Forelimb muscle (tissue), 1 donor: Measurements from ENCODE around the gene GNAT1. TPM values are rescaled to one million over a fixed set of nuclear protein-coding genes. Genes with fewer than 3 reads are reported as not detected.

ENCODE experiments used
- DNase-seq: peaks from one replicate; pipeline ENCODE4 v3.0.0-alpha.2; 2013; ENCODE audit warnings: low read depth
- polyA plus RNA-seq: library from polyadenylated mRNA; unstranded; fragments of 120-200 nt; gene quantifications from one replicate; pipeline ENCODE4 v1.2.1, GENCODE V29; 2013; ENCODE audit not compliant: insufficient read length

The GNAT1 gene
- polyA plus RNA-seq: not detected

DNA sequence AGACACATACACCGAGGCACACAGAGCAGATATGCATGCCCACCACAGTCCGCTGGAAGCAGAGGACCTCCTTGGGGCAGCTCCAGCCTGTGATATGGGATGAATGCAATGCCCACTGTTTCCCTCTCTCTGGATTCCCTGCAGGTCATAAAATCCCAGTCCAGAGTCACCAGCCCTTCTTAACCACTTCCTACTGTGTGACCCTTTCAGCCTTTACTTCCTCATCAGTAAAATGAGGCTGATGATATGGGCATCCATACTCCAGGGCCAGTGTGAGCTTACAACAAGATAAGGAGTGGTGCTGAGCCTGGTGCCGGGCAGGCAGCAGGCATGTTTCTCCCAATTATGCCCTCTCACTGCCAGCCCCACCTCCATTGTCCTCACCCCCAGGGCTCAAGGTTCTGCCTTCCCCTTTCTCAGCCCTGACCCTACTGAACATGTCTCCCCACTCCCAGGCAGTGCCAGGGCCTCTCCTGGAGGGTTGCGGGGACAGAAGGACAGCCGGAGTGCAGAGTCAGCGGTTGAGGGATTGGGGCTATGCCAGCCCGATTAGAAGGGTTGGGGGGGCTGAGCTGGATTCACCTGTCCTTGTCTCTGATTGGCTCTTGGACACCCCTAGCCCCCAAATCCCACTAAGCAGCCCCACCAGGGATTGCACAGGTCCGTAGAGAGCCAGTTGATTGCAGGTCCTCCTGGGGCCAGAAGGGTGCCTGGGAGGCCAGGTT, at the start of gene GNAT1:
GNAT1 (plus strand) TSS at position 675 of the 725 bp plus-strand sequence. CDS start 116 bp downstream, outside the sequence.
- DNase-seq: no peak

GRCh38 chr3:50146316-50146901, 45.0 kb upstream of the GNAT1 start:
- no peak for DNase-seq

DNA sequence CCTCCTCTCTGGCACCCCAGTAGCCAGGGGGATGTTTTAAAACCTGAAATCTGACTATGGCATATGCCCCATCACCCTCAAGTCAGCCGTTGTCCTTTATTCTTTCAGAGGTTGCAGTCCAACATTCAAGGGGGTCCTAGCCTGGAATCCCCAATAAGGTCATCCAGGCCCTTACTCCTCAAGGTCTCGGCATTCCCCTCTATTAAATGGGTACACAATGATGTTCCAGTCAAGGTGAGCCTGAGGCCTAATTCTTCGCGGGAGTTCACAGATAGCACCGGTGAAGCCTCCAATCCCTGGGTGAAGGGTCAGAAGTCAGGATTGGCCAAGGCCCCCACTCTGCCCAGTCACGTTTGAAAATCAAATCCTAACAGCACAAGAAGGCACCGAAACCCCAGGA, 44.4 kb upstream of the GNAT1 start:
- DNase-seq: no peak

- DNase-seq: no peak
Observed at GRCh38 chr3:50147447-50147846, 44.0 kb upstream of the GNAT1 start.

- no peak for DNase-seq
Observed at GRCh38 chr3:50147861-50148260, 43.5 kb upstream of the GNAT1 start.

DNA sequence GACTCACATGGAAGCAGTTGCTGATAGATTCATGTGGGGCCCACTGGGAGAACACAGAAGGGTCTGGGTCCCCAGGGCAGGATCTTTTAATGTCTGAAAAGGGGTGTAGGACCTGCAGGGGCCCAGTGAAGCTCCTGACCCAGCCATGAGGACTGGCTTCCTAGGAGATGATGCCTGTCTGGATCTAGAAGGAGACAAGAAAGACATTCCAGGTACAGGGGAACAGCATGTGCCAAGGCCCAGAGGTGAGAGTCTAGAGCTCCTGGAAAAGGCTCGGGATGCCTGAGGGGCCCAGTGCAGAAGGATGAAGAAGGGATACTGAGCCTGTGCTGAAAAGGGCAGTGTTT, 41.0 kb upstream of the GNAT1 start:
- no peak for DNase-seq

GRCh38 chr3:50150863-50151686, 40.3 kb upstream of the GNAT1 start:
- no peak for DNase-seq

GRCh38 chr3:50151728-50152127, 39.7 kb upstream of the GNAT1 start:
- no peak for DNase-seq

- no peak for DNase-seq
Observed at GRCh38 chr3:50153782-50154475, 37.5 kb upstream of the GNAT1 start.

DNA sequence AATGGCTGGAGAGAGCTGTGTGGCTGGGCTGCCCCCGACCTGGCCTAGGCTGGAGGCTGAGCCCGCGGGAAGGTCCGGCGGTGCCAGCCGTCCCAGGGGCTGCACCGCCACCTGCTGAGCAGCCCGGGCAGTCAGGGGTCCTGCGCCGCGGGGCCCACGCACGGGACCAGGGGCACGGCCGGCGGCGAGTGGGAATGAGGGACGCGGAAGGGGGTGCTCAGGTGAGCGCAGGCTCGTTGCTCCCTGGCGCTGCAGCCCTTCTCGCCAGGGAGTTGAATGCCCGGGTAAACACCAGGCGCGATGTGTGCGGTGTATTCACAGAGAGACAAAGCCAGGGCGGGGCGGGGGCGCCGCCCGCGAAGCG, 37.0 kb upstream of the GNAT1 start:
- DNase-seq: no peak

DNA sequence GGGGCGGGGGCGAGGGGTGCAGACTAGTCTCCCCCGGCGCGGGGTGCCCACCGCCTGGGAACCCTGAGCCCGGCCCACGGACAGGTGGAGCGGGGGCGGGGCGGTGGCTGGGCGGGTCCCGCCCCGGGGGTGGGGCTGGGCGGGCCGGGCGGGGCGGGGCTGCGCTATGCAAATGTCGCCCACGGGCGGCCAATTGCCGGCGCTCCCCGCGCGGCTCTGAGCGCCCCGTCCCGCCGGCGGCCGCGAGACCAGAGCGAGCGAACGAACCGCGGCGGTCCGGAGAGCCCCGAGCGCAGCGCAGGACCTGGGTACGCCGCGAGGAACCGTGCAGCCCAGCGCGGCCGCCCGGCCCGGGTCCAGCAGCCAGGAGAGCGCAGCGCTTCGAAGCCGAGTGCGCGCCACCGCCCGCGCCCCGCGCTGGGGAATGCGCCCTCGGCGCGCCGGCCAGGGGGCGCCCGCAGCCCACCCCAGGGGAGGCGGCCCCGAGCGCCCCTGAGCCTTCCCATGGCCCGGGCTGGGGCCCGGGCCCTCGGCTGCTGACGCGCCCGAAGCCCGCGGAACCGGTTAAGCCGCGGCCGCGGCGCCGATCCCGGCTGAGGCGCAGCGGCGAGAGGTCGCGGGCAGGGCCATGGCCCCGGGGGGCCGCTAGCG, 36.4 kb upstream of the GNAT1 start, which contains the start of gene SEMA3F:
SEMA3F (plus strand) TSS at position 485 of the 651 bp plus-strand sequence. CDS start 4,299 bp downstream, outside the sequence.
- no peak for DNase-seq

DNA sequence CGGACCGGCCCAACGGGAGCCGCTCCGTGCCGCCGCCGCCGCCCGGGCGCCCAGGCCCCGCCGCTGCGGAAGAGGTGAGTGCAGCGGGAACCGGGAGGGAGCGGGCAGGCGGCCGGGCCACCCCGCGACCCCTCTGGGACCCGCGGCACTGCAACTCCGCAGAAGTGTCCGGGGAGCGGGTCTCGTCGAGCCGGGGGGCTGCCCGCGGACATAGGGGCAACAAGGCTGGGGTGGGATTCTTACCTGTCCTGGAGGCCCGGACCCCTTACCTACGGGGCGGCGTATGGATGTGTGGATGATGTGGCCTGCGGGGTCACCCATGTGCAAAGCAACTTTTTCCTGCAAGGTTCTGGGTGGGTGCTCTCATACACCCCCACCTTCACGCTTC, 35.9 kb upstream of the GNAT1 start:
- no peak for DNase-seq

DNA sequence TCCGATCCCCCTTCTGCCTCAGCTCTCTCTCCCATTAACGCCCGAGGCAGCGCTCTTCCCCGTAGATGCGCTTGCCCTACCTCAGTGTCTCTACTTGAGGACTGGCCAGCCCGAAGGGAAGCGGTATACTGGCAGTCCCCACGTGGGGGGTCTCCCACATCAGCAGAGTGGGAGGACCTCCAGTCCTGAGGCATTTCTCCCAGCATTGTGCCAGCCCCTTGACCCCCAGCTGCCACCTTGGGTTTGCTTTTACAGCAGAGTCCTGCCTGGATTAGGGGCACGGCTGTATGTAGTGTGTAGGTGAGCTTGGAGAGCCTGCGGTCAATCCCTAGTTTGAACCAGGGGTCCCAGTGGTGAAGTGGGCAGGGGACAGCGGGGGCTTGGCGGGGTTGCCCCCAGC, 35.5 kb upstream of the GNAT1 start:
- no peak for DNase-seq

DNA sequence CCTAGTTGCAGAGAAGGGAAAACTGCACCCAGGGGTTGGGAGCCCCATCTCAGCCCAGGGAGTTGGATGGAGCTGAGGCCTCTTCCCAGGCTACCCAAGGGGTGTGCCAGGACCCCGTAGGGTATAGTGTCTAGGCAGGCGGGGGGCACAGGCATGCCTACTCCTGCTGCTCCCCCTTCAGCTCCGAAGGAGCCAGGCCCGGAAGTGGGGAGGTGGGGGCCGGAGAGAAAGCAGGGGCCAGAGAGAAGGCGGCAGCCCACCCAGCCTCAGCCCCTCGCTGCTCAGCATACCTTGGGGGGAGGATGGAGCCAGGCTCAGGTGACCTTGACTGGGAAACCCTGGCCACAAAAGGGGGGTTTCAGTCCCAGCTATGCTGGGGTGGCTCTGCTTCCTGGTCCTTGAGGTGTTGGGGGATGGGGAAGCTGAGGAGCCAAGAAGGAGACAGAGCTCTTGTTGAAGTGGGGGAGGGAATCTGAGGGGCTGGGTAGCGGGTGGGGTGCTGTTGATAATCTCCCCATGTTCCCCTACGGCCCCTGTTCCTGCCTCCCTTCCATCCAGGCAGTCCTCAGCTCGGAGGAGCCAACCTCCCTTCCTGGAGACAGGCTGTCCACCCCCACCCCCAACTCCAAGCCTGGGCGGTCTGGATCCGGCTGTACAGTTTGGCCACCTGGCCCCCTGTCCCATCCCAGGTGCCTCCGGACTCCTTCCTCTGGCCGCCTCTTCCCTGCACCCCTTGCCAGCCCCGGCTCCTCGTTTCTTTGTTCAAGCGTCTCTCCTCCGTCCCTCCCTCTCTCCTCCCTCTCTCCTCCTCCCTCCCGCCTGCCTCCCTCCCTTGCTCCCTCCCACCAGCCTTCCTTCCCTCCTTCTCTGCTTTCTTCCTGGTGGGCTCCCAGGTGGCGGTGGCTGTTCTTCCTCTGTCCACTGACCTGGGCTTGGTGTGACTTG, 34.6 kb upstream of the GNAT1 start:
- DNase-seq: no peak

DNA sequence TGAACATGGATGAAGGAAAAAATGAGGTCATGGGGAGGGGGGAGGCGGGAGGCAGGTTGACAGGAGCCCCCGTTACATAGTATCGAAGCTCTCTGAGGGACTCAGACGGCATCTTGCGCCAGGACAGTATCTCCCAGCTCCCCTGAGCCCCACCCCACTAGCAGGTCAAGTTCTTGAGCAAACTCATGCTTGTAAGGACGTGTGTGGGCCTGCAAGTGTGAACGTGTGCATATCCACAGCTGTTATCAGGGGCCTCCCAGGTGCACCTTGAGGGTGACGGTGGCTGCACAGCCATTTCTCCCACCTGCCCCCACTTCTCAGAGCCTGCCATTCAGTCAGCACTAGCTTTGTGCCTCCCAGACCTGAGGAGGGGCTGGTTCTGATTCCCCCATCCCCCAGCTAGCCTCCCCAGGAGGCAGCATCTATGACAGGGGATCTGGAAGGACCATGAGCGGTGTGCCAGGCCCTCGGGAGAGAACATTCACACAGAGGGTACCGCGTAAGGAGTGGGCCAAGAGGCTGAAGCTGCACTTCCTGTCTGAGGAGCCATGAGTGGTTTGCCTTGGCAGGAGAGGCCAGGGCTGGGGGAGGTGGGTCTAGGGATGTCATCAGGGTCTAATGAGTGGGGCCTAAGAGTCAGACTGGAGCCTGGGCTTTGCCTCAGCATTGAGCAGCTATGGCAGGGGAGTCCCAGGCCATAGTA, 33.4 kb upstream of the GNAT1 start:
- no peak for DNase-seq

DNA sequence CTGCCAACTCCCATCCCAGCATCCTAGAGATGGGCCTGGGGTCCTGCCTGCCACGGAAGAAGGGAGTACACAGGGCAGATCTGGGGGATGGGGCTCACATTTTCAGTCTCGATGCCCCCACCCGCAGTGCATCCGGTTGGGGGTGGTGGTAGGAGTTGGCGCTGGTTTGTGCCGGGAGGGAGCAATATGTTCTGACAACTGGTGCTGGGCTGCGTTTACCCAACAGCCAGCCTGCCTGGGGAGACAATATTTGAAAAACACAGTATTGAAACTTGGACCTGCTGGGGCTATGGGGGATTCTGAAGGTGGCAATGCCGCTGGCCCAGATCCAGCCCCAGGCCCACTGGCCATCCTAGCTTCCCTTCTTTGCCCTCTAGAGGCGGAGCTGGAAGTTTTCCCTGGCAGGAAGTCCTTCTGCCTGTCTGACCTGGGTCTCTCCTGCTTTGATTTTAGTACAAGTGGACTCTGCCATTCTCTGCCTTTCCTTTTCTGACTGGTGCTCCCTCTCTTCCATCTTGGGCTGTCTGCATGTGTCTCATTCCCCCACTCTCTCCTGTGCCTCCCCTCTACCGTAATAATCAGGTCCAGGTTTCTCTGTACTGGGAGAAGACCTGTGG, 32.8 kb upstream of the GNAT1 start:
- DNase-seq: no peak

DNA sequence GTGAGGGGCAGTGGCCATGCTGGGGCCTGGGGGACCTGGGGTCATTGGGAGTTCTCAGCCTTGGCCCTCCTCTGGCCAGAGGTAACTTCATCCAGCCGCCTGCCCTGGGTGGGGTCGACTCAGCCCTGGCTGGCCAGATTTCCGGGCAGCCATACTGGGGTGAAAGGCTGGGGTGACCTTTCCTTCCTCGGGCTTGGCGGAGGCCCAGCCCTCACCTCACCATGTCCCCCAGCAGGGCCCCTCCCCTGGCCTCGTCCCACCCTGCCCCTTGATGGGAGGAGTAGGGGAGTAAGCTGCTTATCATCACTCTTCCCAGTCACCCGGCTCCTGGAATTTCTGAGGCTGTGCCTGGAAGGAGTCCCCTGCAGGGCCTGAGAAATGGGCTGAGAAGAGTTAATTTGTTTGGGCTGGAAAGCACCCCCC, 30.8 kb upstream of the GNAT1 start:
- no peak for DNase-seq

DNA sequence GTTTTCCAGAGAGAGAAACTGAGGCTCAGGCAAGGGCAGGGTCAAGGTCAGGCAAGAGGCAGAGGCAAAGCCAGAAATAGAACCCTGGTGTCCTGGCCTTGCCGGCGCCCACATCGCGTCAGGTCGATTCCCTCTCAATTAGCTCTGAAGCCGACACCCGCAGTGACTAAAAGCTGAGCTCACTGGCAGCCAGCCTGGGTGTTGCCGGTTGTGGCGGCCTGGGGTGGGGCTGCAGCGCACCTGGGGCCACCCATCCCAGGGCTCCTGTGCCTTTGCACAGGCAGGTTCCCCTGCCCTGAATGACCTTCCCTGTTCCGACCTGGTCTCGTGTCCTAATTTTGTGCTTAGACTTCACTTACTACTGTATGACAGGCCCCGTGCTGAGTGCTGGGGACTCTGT, 30.1 kb upstream of the GNAT1 start:
- DNase-seq: no peak
